Smooth muscle cell of bladder (primary cell): ENCODE data around the gene RPA4. TPM values are rescaled to one million over a fixed set of nuclear protein-coding genes. Genes with fewer than 3 reads are reported as not detected.

ENCODE experiments used
- total RNA-seq: library from RNA; depleted of rRNA; stranded (reverse); fragments of >200 nt; gene quantifications from 2 replicates; pipeline ENCODE4 v1.2.3, GENCODE V29; 2014

RPA4 gene, protein sequence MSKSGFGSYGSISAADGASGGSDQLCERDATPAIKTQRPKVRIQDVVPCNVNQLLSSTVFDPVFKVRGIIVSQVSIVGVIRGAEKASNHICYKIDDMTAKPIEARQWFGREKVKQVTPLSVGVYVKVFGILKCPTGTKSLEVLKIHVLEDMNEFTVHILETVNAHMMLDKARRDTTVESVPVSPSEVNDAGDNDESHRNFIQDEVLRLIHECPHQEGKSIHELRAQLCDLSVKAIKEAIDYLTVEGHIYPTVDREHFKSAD
- total RNA-seq = 0.71 and 0.74 TPM in 2 replicates

DNA sequence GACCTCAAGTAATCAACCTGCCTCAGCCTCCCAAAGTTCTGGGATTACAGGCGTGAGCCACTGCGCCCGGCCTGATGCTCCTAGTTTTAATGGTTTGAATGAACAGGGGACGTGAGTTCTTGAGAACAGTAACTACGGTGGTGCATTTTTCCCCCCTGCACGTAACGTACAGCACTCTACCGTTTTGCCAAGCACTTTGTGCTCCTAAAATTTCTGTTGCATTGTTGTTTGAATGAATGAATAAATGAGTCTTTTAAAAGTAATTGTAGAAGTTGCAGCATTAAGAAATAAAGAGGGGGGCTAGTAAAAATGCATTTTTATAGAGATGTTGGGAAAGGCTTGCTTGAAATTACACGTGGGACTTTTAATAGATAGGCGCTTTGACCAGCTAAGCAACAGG lies at the start of gene RPA4:
Gene RPA4, plus strand, starts transcription at position 301 of the 400 bp plus-strand sequence. CDS start 403 bp downstream, outside the sequence.

Other genes starting within 250 kb of the RPA4 start
- 11.6 and 13.8 TPM in 2 replicates for gene DIAPH2, start 199.1 kb upstream of the RPA4 start, total RNA-seq